Kidney (tissue), 22 donors: ENCODE measurements around the gene MN1. TPM values are rescaled to one million over a fixed set of nuclear protein-coding genes. Genes with fewer than 3 reads are reported as not detected.
A peak's percentile ranks its signal among the peaks of the same experiment; 100 is the strongest.

ENCODE experiments used
- DNase-seq, 5 donors: peaks; one replicate each; pipeline ENCODE4 v3.0.0-alpha.2; 2013 to 2020
- FAIRE-seq: peaks from 2 replicates; lab custom pipeline; 2012; peaks lifted over from hg19 to GRCh38; lab: Jason Lieb, UNC
- H3K27ac ChIP-seq, 2 donors: one replicate each; pipeline ENCODE4 v1.7.0; 2013; ENCODE audit warnings: low read depth in 2 of 2, low read length in 2 of 2, inconsistent platforms in 1 of 2
- H3K27me3 ChIP-seq: one replicate; pipeline ENCODE4 v1.7.1; 2013; ENCODE audit warnings: low read length, inconsistent platforms; ENCODE audit not compliant: control insufficient read depth, insufficient read depth
- H3K36me3 ChIP-seq, 3 donors: one replicate each; pipeline versions ENCODE4 v1.7.0 to v1.7.1; 2013; ENCODE audit warnings: low read length in 3 of 3, control low read depth in 1 of 3, inconsistent platforms in 1 of 3; ENCODE audit not compliant: insufficient read depth in 3 of 3, control insufficient read depth in 2 of 3
- H3K4me1 ChIP-seq, 3 donors: one replicate each; pipeline versions ENCODE4 v1.7.0 to v1.7.1; 2013; ENCODE audit warnings: low read length in 3 of 3, inconsistent platforms in 1 of 3, low read depth in 1 of 3; ENCODE audit not compliant: control insufficient read depth in 2 of 3, insufficient read depth in 2 of 3
- H3K4me3 ChIP-seq, 3 donors: one replicate each; pipeline versions ENCODE4 v1.7.0 to v1.8.1; 2013; ENCODE audit warnings: low read length in 3 of 3, control low read depth in 1 of 3, inconsistent platforms in 1 of 3
- H3K9ac ChIP-seq, 3 donors: one replicate each; pipeline versions ENCODE4 v1.7.0 to v1.7.1; 2013; ENCODE audit warnings: low read length in 3 of 3, control low read depth in 1 of 3, inconsistent platforms in 1 of 3
- H3K9me3 ChIP-seq, 3 donors: one replicate each; pipeline versions ENCODE4 v1.7.0 to v1.7.1; 2013; ENCODE audit warnings: low read length in 3 of 3, control low read depth in 1 of 3, inconsistent platforms in 1 of 3; ENCODE audit not compliant: control insufficient read depth in 2 of 3, insufficient read depth in 1 of 3
- CTCF ChIP-seq: IDR thresholded peaks from 3 replicates; pipeline ENCODE4 v1.5.1; 2012; ENCODE audit warnings: mild to moderate bottlenecking, moderate library complexity, borderline replicate concordance; ENCODE audit not compliant: insufficient read depth; ENCODE audit errors: extremely low read depth
- intact Hi-C: fragments of 100-400 bp; cut with DNase I; formaldehyde crosslinking; loops from one replicate; pipeline ENCODE4 v1.11.1; 2022
- long read RNA-seq, 10 donors: library from polyadenylated mRNA in 1 of 10; unstranded in 1 of 10; transcript quantifications; one replicate each; pipeline ENCODE4 v2.0.0 and lab custom pipeline, GENCODE V29; 2021 to 2026
- polyA plus RNA-seq: library from polyadenylated mRNA; stranded (reverse); fragments of 350-450 nt; fragmentation: Illumina TruSeq; extraction: RNeasy Lipid Tissue Mini Kit (QIAGEN cat#74804); gene quantifications from one replicate; pipeline ENCODE4 v1.2.3, GENCODE V29; 2014; ENCODE audit warnings: low read depth, low replicate concordance; ENCODE audit not compliant: insufficient read depth
- total RNA-seq: library from RNA; stranded (reverse); fragmentation: NEBNext Ultra II Directional; extraction: Animal tissue kit (Norgen Biotek cat#: 25700); gene quantifications from one replicate; pipeline ENCODE4 v1.2.1, GENCODE V29; 2021
- donor health status: control.
- donor health status: control.
- donor health status: control.
- donor health status: control.
- donor health status: control.
- donor health status: DM: yes; HTN: yes; CAD: no.
- donor health status: Normal renal cell carcinoma (clear cell type).

MN1 gene
- total RNA-seq: 3.2 TPM
- 0.92 TPM for polyA plus RNA-seq
- long read RNA-seq, donor 1, full-length matches to known transcripts: 3 of 3 reads
- long read RNA-seq, donor 1, partial matches to known transcripts: 0 of 3 reads
- long read RNA-seq, donor 1, other reads (novel, unspliced or antisense): 0 of 3 reads
- long read RNA-seq, donor 2, full-length matches to known transcripts: 2 of 2 reads
- long read RNA-seq, donor 2, partial matches to known transcripts: 0 of 2 reads
- long read RNA-seq, donor 2, other reads (novel, unspliced or antisense): 0 of 2 reads
- long read RNA-seq, donor 3, full-length matches to known transcripts: 1 of 1 reads
- long read RNA-seq, donor 3, partial matches to known transcripts: 0 of 1 reads
- long read RNA-seq, donor 3, other reads (novel, unspliced or antisense): 0 of 1 reads
- long read RNA-seq, donor 4, full-length matches to known transcripts: 5 of 5 reads
- long read RNA-seq, donor 4, partial matches to known transcripts: 0 of 5 reads
- long read RNA-seq, donor 4, other reads (novel, unspliced or antisense): 0 of 5 reads
- long read RNA-seq, donor 5: 0 reads
- long read RNA-seq, donor 6, full-length matches to known transcripts: 1 of 1 reads
- long read RNA-seq, donor 6, partial matches to known transcripts: 0 of 1 reads
- long read RNA-seq, donor 6, other reads (novel, unspliced or antisense): 0 of 1 reads
- long read RNA-seq, donor 7, partial matches to known transcripts: 0 of 4 reads
- long read RNA-seq, donor 7, other reads (novel, unspliced or antisense): 4 of 4 reads
- long read RNA-seq, donor 8, full-length matches to known transcripts: 4 of 4 reads
- long read RNA-seq, donor 8, partial matches to known transcripts: 0 of 4 reads
- long read RNA-seq, donor 8, other reads (novel, unspliced or antisense): 0 of 4 reads
- long read RNA-seq, donor 9, full-length matches to known transcripts: 1 of 1 reads
- long read RNA-seq, donor 9, partial matches to known transcripts: 0 of 1 reads
- long read RNA-seq, donor 9, other reads (novel, unspliced or antisense): 0 of 1 reads
- long read RNA-seq, donor 10, full-length matches to known transcripts: 1 of 1 reads
- long read RNA-seq, donor 10, partial matches to known transcripts: 0 of 1 reads
- long read RNA-seq, donor 10, other reads (novel, unspliced or antisense): 0 of 1 reads

- FAIRE-seq (no peak), DNase-seq (peak; percentile 79 to 90 (median 81))
- intact Hi-C loops: no loop called here
- no peaks in the 10 kb centered on the region for H3K36me3 ChIP-seq
- no peaks in the 10 kb centered on the region for H3K9me3 ChIP-seq
- no peak for TF ChIP-seq CTCF
- peak within 1 kb of the TSS in 2 of 3 donors; percentile 34 to 41 for H3K9ac ChIP-seq
- peak within 1 kb of the TSS; percentile 53 to 57 for H3K27ac ChIP-seq
- H3K27me3 ChIP-seq: peaks cover 3% of the 10 kb centered on the region
- peaks cover 0 to 8% (median 0%) of the 10 kb centered on the region in 3 donors for H3K4me1 ChIP-seq
- H3K4me3 ChIP-seq: peak within 1 kb of the TSS; percentile 45 to 56 (median 50)
These were observed at the start of gene MN1 for GRCh38 chr22:27801616-27802345. Gene MN1, minus strand, starts transcription at chr22:27801756. Its CDS starts 1,213 bp downstream, at chr22:27800543.

GRCh38 chr22:27850000-27850521 is 48.5 kb upstream of the MN1 start:
- TF ChIP-seq CTCF: no peak
- Histone ChIP-seq H3K27me3 (no peaks in the 10 kb centered on the region), H3K9ac (no peak overlapping the region), H3K27ac (no peak overlapping the region), H3K36me3 (peaks cover 2 to 13% (median 3%) of the 10 kb centered on the region in 3 donors), H3K4me1 (no peaks in the 10 kb centered on the region), H3K9me3 (no peaks in the 10 kb centered on the region), H3K4me3 (no peak overlapping the region)
- FAIRE-seq: no peak
- intact Hi-C loops: no loop called here
- peak in 2 of 5 donors; percentile 53 to 62 for DNase-seq

- H3K9me3 ChIP-seq: no peaks in the 10 kb centered on the region
- intact Hi-C loops: no loop called here
- peaks cover 0 to 8% (median 2%) of the 10 kb centered on the region in 3 donors for H3K36me3 ChIP-seq
- H3K4me3 ChIP-seq: no peak overlapping the region
- TF ChIP-seq CTCF: no peak
- FAIRE-seq (no peak), DNase-seq (no peak)
- no peaks in the 10 kb centered on the region for H3K27me3 ChIP-seq
- no peaks in the 10 kb centered on the region for H3K4me1 ChIP-seq
- H3K9ac ChIP-seq: no peak overlapping the region
- H3K27ac ChIP-seq: no peak overlapping the region
These were observed 46.4 kb upstream of the MN1 start for GRCh38 chr22:27848005-27848404.
